Panc1 (cell line): ENCODE data around the gene SHISA4. TPM values are rescaled to one million over a fixed set of nuclear protein-coding genes. Genes with fewer than 3 reads are reported as not detected.
A peak's percentile ranks its signal among the peaks of the same experiment; 100 is the strongest.

Source experiments
- ATAC-seq: fragments of 200-7000 bp; cut with Tn5 transposase; 2 replicates; pipeline ENCODE4 v1.9.1; 2020; ENCODE audit warnings: mild to moderate bottlenecking, moderate library complexity
- BruUV-seq: library from RNA; stranded (reverse); fragments of 400-500 nt; replicated peaks from 2 replicates; lab custom pipeline; 2021; lab: Mats Ljungman, UMichigan
- CTCF ChIA-PET: fragments of 300-600 bp; sonication (Branson Sonifier 250); formaldehyde crosslinking; loops from one replicate; lab custom pipeline; 2022; ENCODE audit warnings: antibody characterized with exemption; lab: Charles Lee
- POLR2A ChIA-PET: fragments of 300-600 bp; sonication (Branson Sonifier 250); formaldehyde crosslinking; loops from one replicate; lab custom pipeline; 2022; ENCODE audit warnings: antibody characterized with exemption; lab: Charles Lee
- DNase-seq: peaks from one replicate; pipeline ENCODE4 v3.0.0-alpha.2; 2010; ENCODE audit warnings: low read depth, low spot score
- H3K27ac ChIP-seq: 2 replicates; pipeline ENCODE4 v1.5.1; 2011; ENCODE audit warnings: mild to moderate bottlenecking, low read length, inconsistent platforms
- H3K27me3 ChIP-seq: fragments of 200-500 bp; sonication (Bioruptor generic); 2 replicates; pipeline ENCODE4 v1.6.0; 2014; ENCODE audit warnings: low read length, inconsistent platforms; ENCODE audit not compliant: control insufficient read depth, insufficient read depth
- H3K36me3 ChIP-seq: fragments of 200-500 bp; sonication (Bioruptor generic); 2 replicates; pipeline ENCODE4 v1.5.1; 2014; ENCODE audit warnings: inconsistent platforms, mild to moderate bottlenecking, low read length, moderate library complexity; ENCODE audit not compliant: control insufficient read depth, insufficient read depth
- H3K4me1 ChIP-seq: 2 replicates; pipeline ENCODE4 v1.5.1; 2011; ENCODE audit warnings: inconsistent platforms, mild to moderate bottlenecking, low read length, moderate library complexity; ENCODE audit not compliant: control insufficient read depth, insufficient read depth
- H3K4me3 ChIP-seq, 2 experiments: 2 replicates each; pipeline ENCODE4 v1.5.1; 2011 to 2012; ENCODE audit warnings: low read depth in 2 of 2, low read length in 2 of 2, mild to moderate bottlenecking in 2 of 2, inconsistent platforms in 1 of 2, moderate library complexity in 1 of 2
- H3K9me3 ChIP-seq: fragments of 200-500 bp; sonication (Bioruptor generic); 2 replicates; pipeline ENCODE4 v1.5.1; 2014; ENCODE audit warnings: low read depth, mild to moderate bottlenecking, inconsistent platforms, low read length, moderate library complexity; ENCODE audit not compliant: control insufficient read depth, insufficient read depth
- CTCF ChIP-seq: fragments of 450-650 bp; IDR thresholded peaks from 2 replicates; pipeline ENCODE4 v1.5.1; 2017; ENCODE audit warnings: mild to moderate bottlenecking
- POLR2AphosphoS5 ChIP-seq: IDR thresholded peaks from 2 replicates; pipeline ENCODE4 v1.6.1; 2012; ENCODE audit warnings: mild to moderate bottlenecking, low read depth, low read length, moderate library complexity
- SIN3A ChIP-seq: IDR thresholded peaks from 2 replicates; pipeline ENCODE4 v1.6.1; 2012; ENCODE audit warnings: low read depth, mild to moderate bottlenecking, low read length, moderate library complexity, borderline replicate concordance; ENCODE audit not compliant: insufficient read depth
- TCF7L2 ChIP-seq: IDR thresholded peaks from 2 replicates; pipeline ENCODE4 v1.6.1; 2011; ENCODE audit warnings: mild to moderate bottlenecking, low read depth, low read length, inconsistent platforms
- in situ Hi-C: cut with HindIII; loops from 2 replicates; pipeline ENCODE4 v1.10.0; 2016; ENCODE audit warnings: low sequenced_read_pairs, low pct_unique_long_range_greater_than_20kb
- intact Hi-C: fragments of 100-400 bp; cut with micrococcal nuclease; formaldehyde crosslinking; loops from one replicate; pipeline ENCODE4 v1.10.0; 2022; ENCODE audit not compliant: unreplicated experiment
- total RNA-seq: library from RNA; stranded (reverse); gene quantifications from one replicate; pipeline ENCODE4 v1.2.1, GENCODE V29; 2021; ENCODE audit not compliant: unreplicated experiment
- TF ChIP-seq, protein P1 (sequence below), 2 experiments: IDR thresholded peaks; 2 replicates each; pipeline ENCODE4 v1.6.1; 2011 to 2012; ENCODE audit warnings: low read depth in 2 of 2, control low read depth in 1 of 2, low read length in 1 of 2, mild to moderate bottlenecking in 1 of 2, moderate library complexity in 1 of 2; ENCODE audit not compliant: insufficient read depth in 1 of 2

Gene SHISA4
- total RNA-seq, 1 experiment from 2014 or later, result 38.2 TPM

DNA sequence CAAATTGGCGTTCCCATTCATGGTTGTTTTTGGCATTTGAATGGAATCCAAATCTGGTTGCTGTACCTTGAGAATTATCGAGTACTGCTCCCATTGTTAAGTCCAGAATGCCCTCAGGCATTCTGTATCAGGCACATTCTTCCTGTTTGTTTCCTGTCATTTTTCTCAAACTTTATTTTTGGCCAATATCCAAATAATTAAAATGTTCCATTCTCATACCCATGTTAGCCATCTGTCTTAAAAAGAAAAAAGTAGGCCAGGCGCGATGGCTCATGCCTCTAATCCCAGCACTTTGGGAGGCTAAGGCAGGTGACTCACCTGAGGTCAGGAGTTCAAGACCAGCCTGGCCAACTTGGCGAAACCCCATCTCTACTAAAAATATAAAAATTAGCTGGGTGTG is 29.3 kb upstream of the SHISA4 start:
- no peak overlapping the region for H3K4me3 ChIP-seq
- in situ Hi-C loops (no loop called here), intact Hi-C loops (no loop called here)
- TF ChIP-seq, protein P1, sequence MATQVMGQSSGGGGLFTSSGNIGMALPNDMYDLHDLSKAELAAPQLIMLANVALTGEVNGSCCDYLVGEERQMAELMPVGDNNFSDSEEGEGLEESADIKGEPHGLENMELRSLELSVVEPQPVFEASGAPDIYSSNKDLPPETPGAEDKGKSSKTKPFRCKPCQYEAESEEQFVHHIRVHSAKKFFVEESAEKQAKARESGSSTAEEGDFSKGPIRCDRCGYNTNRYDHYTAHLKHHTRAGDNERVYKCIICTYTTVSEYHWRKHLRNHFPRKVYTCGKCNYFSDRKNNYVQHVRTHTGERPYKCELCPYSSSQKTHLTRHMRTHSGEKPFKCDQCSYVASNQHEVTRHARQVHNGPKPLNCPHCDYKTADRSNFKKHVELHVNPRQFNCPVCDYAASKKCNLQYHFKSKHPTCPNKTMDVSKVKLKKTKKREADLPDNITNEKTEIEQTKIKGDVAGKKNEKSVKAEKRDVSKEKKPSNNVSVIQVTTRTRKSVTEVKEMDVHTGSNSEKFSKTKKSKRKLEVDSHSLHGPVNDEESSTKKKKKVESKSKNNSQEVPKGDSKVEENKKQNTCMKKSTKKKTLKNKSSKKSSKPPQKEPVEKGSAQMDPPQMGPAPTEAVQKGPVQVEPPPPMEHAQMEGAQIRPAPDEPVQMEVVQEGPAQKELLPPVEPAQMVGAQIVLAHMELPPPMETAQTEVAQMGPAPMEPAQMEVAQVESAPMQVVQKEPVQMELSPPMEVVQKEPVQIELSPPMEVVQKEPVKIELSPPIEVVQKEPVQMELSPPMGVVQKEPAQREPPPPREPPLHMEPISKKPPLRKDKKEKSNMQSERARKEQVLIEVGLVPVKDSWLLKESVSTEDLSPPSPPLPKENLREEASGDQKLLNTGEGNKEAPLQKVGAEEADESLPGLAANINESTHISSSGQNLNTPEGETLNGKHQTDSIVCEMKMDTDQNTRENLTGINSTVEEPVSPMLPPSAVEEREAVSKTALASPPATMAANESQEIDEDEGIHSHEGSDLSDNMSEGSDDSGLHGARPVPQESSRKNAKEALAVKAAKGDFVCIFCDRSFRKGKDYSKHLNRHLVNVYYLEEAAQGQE (IDR thresholded peaks at IDR 0.05; ENCODE audit: insufficient read depth in 1 of 2, low read depth in 2 of 2, low read length in 1 of 2), result no peak
- TF ChIP-seq TCF7L2, result no peak
- TF ChIP-seq SIN3A, result no peak
- TF ChIP-seq POLR2AphosphoS5, result no peak
- no peak for TF ChIP-seq CTCF
- DNase-seq (no peak), ATAC-seq (no peak)
- CTCF ChIA-PET, result no interaction called here
- no peaks in the 10 kb centered on the region for H3K4me1 ChIP-seq
- no peaks in the 10 kb centered on the region for H3K9me3 ChIP-seq
- no peaks in the 10 kb centered on the region for H3K27me3 ChIP-seq
- POLR2A ChIA-PET, result no interaction called here
- peaks cover 39% of the 10 kb centered on the region for H3K36me3 ChIP-seq
- no peak overlapping the region for H3K27ac ChIP-seq
- BruUV-seq, result no TSS peak

- BruUV-seq, result TSS peak; percentile 48
- no peaks in the 10 kb centered on the region for H3K4me1 ChIP-seq
- ChIA-PET CTCF (no interaction called here), POLR2A (interaction anchor here (0.6 kb wide), 1 partner anchor 19 kb away, joined by 3 read pairs; no protein-coding TSS in a partner anchor)
- no peaks in the 10 kb centered on the region for H3K27me3 ChIP-seq
- no peak overlapping the region for H3K4me3 ChIP-seq
- DNase-seq (no peak), ATAC-seq (no peak)
- no peaks in the 10 kb centered on the region for H3K9me3 ChIP-seq
- TF ChIP-seq, protein P1 (IDR thresholded peaks at IDR 0.05; ENCODE audit: insufficient read depth in 1 of 2, low read depth in 2 of 2, low read length in 1 of 2), result no peak
- no peak for TF ChIP-seq TCF7L2
- TF ChIP-seq CTCF, result no peak
- no peak for TF ChIP-seq POLR2AphosphoS5
- TF ChIP-seq SIN3A, result no peak
- intact Hi-C loops, result no loop called here
- H3K27ac ChIP-seq, result no peak overlapping the region
- peaks cover 24% of the 10 kb centered on the region for H3K36me3 ChIP-seq
- in situ Hi-C loops, result no loop called here
These were observed 27.2 kb upstream of the SHISA4 start for GRCh38 chr1:201861448-201861847.
